ENCODE data around the gene IGHMBP2.

IGHMBP2 gene

GRCh38 chr11:68924073-68924925 is 20.6 kb downstream of the IGHMBP2 start:
- TF ChIP-seq PAX5 (IDR thresholded peaks at IDR 0.05; ENCODE audit: insufficient read depth, low read length, severe bottlenecking), result no peak
- TF ChIP-seq POU2F2 (IDR thresholded peaks at IDR 0.05; ENCODE audit: low read depth, low read length), result no peak
- TF ChIP-seq TAF1 (IDR thresholded peaks at IDR 0.05; ENCODE audit: low read depth, low read length), result no peak
- no peak for TF ChIP-seq SPI1 (IDR thresholded peaks at IDR 0.05; ENCODE audit: low read depth, low read length)
- TF ChIP-seq POLR2AphosphoS5 (IDR thresholded peaks at IDR 0.05; ENCODE audit: low read depth, low read length), result no peak
- no peak for TF ChIP-seq POLR2A (IDR thresholded peaks at IDR 0.05; ENCODE audit: low read depth, low read length)
- DNase-seq (ENCODE audit: insufficient read length, low spot score) (no peak), FAIRE-seq (no peak)

GRCh38 chr11:68925611-68926010 is 21.9 kb downstream of the IGHMBP2 start:
- DNase-seq (ENCODE audit: insufficient read length, low spot score) (no peak), FAIRE-seq (no peak)
- TF ChIP-seq POLR2A (IDR thresholded peaks at IDR 0.05; ENCODE audit: low read depth, low read length) (no peak), POU2F2 (IDR thresholded peaks at IDR 0.05; ENCODE audit: low read depth, low read length) (no peak), POLR2AphosphoS5 (IDR thresholded peaks at IDR 0.05; ENCODE audit: low read depth, low read length) (no peak), SPI1 (IDR thresholded peaks at IDR 0.05; ENCODE audit: low read depth, low read length) (no peak), TAF1 (IDR thresholded peaks at IDR 0.05; ENCODE audit: low read depth, low read length) (no peak), PAX5 (IDR thresholded peaks at IDR 0.05; ENCODE audit: insufficient read depth, low read length, severe bottlenecking) (no peak)

GRCh38 chr11:68927280-68928135 is 23.8 kb downstream of the IGHMBP2 start:
- FAIRE-seq, result peak; percentile 85
- DNase-seq (ENCODE audit: insufficient read length, low spot score), result peak; percentile 67
- TF ChIP-seq SPI1 (IDR thresholded peaks at IDR 0.05; ENCODE audit: low read depth, low read length) (peak; percentile 99), POLR2AphosphoS5 (IDR thresholded peaks at IDR 0.05; ENCODE audit: low read depth, low read length) (no peak)

- no peak for TF ChIP-seq POU2F2 (IDR thresholded peaks at IDR 0.05; ENCODE audit: low read depth, low read length)
- no peak for TF ChIP-seq TAF1 (IDR thresholded peaks at IDR 0.05; ENCODE audit: low read depth, low read length)
- no peak for TF ChIP-seq POLR2A (IDR thresholded peaks at IDR 0.05; ENCODE audit: low read depth, low read length)
- no peak for TF ChIP-seq PAX5 (IDR thresholded peaks at IDR 0.05; ENCODE audit: insufficient read depth, low read length, severe bottlenecking)
- TF ChIP-seq SPI1 (IDR thresholded peaks at IDR 0.05; ENCODE audit: low read depth, low read length), result no peak
- no peak for TF ChIP-seq POLR2AphosphoS5 (IDR thresholded peaks at IDR 0.05; ENCODE audit: low read depth, low read length)
- FAIRE-seq (no peak), DNase-seq (ENCODE audit: insufficient read length, low spot score) (no peak)
Observed at GRCh38 chr11:68928136-68928880, 24.6 kb downstream of the IGHMBP2 start.

GRCh38 chr11:68929135-68929534 is 25.4 kb downstream of the IGHMBP2 start:
- FAIRE-seq (no peak), DNase-seq (ENCODE audit: insufficient read length, low spot score) (no peak)
- TF ChIP-seq POLR2AphosphoS5 (IDR thresholded peaks at IDR 0.05; ENCODE audit: low read depth, low read length) (no peak), PAX5 (IDR thresholded peaks at IDR 0.05; ENCODE audit: insufficient read depth, low read length, severe bottlenecking) (no peak), SPI1 (IDR thresholded peaks at IDR 0.05; ENCODE audit: low read depth, low read length) (no peak), POU2F2 (IDR thresholded peaks at IDR 0.05; ENCODE audit: low read depth, low read length) (no peak), POLR2A (IDR thresholded peaks at IDR 0.05; ENCODE audit: low read depth, low read length) (no peak), TAF1 (IDR thresholded peaks at IDR 0.05; ENCODE audit: low read depth, low read length) (no peak)

GRCh38 chr11:68929706-68930570 is 26.2 kb downstream of the IGHMBP2 start:
- TF ChIP-seq POLR2AphosphoS5 (IDR thresholded peaks at IDR 0.05; ENCODE audit: low read depth, low read length) (no peak), PAX5 (IDR thresholded peaks at IDR 0.05; ENCODE audit: insufficient read depth, low read length, severe bottlenecking) (no peak), SPI1 (IDR thresholded peaks at IDR 0.05; ENCODE audit: low read depth, low read length) (no peak), TAF1 (IDR thresholded peaks at IDR 0.05; ENCODE audit: low read depth, low read length) (no peak), POU2F2 (IDR thresholded peaks at IDR 0.05; ENCODE audit: low read depth, low read length) (no peak), POLR2A (IDR thresholded peaks at IDR 0.05; ENCODE audit: low read depth, low read length) (no peak)
- DNase-seq (ENCODE audit: insufficient read length, low spot score) (no peak), FAIRE-seq (no peak)

GRCh38 chr11:68930991-68931855 is 27.5 kb downstream of the IGHMBP2 start:
- DNase-seq (ENCODE audit: insufficient read length, low spot score) (no peak), FAIRE-seq (no peak)
- no peak for TF ChIP-seq SPI1 (IDR thresholded peaks at IDR 0.05; ENCODE audit: low read depth, low read length)

- no peak for FAIRE-seq
- TF ChIP-seq POU2F2 (IDR thresholded peaks at IDR 0.05; ENCODE audit: low read depth, low read length), result no peak
- DNase-seq (ENCODE audit: insufficient read length, low spot score), result no peak
Observed at GRCh38 chr11:68931911-68932310, 28.2 kb downstream of the IGHMBP2 start.

Data from GM12891 (cell line).